Measurements from ENCODE around the gene HOXD13.

DNA sequence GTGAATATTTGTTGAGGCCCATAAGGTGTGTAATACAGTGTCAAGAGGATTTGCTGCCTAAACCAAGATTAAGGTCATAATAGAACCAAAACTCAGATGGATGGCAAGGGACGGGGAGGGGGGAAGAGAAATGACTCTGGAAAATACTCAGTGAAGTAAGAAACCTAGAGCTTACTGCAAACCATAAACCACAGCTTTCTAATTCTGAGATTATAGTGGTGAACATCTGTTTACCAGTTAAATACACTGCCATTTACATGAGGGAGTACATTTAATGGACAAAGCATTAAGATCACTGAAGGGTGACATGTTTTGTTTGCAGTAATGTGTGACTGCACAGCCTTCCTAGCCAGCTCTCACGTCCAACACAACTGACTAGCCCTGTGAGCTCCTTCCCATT lies 28.6 kb upstream of the HOXD13 start:
- TF ChIP-seq POLR2A (IDR thresholded peaks at IDR 0.05; ENCODE audit: extremely low read depth, insufficient read length) (no peak), CTCF (IDR thresholded peaks at IDR 0.05; ENCODE audit: low read depth, low read length) (no peak)
